ENCODE measurements around the gene TTC7B. TPM values are rescaled to one million over a fixed set of nuclear protein-coding genes. Genes with fewer than 3 reads are reported as not detected.

Gene TTC7B
- total RNA-seq, 1 donor from 2014 or later: 40.3 TPM

DNA sequence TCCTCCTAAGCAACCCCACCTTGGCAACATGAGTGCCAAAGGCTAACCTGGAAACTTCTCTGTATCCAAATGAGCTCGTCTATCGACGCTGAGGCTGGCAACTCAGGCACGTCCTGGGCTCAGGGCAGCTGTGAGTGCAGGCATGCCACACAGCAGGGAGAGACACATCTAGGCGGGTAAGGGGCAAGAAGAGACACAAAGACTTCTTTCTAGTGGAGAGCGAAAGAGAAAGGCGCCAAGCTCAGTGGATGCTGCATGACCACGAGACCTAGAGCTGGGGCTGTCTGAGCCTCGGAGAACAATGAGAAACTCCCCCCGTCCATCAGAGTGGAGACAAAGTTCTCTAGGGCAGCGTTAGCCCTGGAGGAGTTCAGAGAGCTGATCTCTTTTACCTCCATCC lies 249.0 kb downstream of the TTC7B start:
- Mint-ChIP-seq H3K36me3 (ENCODE audit: low read depth) (peaks cover 6% of the 10 kb centered on the region), H3K9me3 (ENCODE audit: low read depth) (no peaks in the 10 kb centered on the region), H3K27ac (ENCODE audit: unreplicated experiment) (no peak overlapping the region), H3K4me3 (ENCODE audit: unreplicated experiment) (no peak overlapping the region), H3K4me1 (ENCODE audit: low read depth) (peaks cover 3% of the 10 kb centered on the region), H3K27me3 (ENCODE audit: low read depth) (no peaks in the 10 kb centered on the region)
- TF ChIP-seq, protein P1, sequence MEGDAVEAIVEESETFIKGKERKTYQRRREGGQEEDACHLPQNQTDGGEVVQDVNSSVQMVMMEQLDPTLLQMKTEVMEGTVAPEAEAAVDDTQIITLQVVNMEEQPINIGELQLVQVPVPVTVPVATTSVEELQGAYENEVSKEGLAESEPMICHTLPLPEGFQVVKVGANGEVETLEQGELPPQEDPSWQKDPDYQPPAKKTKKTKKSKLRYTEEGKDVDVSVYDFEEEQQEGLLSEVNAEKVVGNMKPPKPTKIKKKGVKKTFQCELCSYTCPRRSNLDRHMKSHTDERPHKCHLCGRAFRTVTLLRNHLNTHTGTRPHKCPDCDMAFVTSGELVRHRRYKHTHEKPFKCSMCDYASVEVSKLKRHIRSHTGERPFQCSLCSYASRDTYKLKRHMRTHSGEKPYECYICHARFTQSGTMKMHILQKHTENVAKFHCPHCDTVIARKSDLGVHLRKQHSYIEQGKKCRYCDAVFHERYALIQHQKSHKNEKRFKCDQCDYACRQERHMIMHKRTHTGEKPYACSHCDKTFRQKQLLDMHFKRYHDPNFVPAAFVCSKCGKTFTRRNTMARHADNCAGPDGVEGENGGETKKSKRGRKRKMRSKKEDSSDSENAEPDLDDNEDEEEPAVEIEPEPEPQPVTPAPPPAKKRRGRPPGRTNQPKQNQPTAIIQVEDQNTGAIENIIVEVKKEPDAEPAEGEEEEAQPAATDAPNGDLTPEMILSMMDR (IDR thresholded peaks at IDR 0.05): no peak
- peak; percentile 35 for DNase-seq (ENCODE audit: low spot score)

DNA sequence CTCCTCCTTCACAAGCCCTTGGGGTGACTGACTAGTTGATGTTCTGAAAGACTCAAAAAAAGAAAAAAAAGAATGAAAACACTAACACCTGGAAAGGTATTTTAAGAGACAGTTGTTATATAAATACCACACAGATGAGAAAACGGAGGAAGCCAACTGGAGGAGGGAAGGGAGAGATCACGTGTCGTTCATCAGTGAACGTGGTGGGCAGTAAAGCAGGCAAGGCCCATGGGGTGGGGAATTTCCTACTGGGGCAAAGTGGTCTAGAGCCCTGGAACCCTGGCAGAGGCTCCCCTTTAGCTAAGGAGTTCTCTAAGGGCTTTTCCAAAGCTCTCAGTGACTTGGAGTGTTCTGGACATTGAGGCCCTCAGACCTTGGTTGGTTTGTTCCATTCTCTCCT lies 249.7 kb downstream of the TTC7B start:
- TF ChIP-seq, protein P1 (IDR thresholded peaks at IDR 0.05): no peak
- Mint-ChIP-seq H3K27ac (ENCODE audit: unreplicated experiment) (no peak overlapping the region), H3K27me3 (ENCODE audit: low read depth) (no peaks in the 10 kb centered on the region), H3K9me3 (ENCODE audit: low read depth) (no peaks in the 10 kb centered on the region), H3K4me1 (ENCODE audit: low read depth) (peaks cover 3% of the 10 kb centered on the region), H3K36me3 (ENCODE audit: low read depth) (peaks cover 4% of the 10 kb centered on the region), H3K4me3 (ENCODE audit: unreplicated experiment) (no peak overlapping the region)
- DNase-seq (ENCODE audit: low spot score): no peak

DNA sequence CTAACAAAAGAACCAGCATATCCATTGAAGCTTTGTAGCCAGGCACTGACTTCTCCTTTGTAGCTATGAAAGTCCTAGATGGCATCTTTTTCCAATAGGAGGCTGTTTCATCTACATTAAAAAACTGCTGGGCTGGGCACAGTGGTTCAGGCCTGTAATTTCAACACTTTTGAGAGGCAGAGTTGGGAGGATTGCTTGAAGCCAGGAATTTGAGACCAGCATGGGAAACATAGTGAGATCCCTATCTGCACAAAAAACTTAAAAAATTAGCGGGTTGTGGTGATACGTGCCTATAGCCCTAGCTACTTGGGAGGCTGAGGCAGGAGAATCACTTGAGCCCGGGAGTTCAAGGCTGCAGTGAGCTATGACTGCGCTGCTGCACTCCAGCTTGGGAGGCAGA lies 251.7 kb downstream of the TTC7B start:
- Mint-ChIP-seq H3K27me3 (ENCODE audit: low read depth) (no peaks in the 10 kb centered on the region), H3K27ac (ENCODE audit: unreplicated experiment) (no peak overlapping the region), H3K4me3 (ENCODE audit: unreplicated experiment) (no peak overlapping the region), H3K36me3 (ENCODE audit: low read depth) (peaks cover 4% of the 10 kb centered on the region), H3K4me1 (ENCODE audit: low read depth) (peaks cover 3% of the 10 kb centered on the region), H3K9me3 (ENCODE audit: low read depth) (no peaks in the 10 kb centered on the region)
- TF ChIP-seq, protein P1 (IDR thresholded peaks at IDR 0.05): no peak
- no peak for DNase-seq (ENCODE audit: low spot score)

DNA sequence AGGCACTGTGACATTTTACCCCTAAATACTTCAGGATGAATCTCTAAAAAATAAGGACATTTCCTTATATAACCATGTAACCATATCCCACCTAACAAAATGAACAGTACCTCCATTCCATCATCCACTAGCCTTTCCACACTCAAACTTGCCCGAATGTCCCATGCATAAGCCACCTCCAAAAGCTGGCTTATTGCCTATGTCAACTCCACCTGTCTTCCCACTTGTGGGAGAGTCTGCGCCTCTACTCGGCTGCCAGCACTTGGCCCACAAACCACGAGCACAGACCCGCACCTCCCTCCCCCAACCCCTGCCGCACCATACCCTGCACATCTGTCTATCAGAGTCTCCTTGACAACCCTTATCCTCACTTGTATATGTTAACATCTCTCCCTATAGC lies 253.6 kb downstream of the TTC7B start:
- Mint-ChIP-seq H3K9me3 (ENCODE audit: low read depth) (no peaks in the 10 kb centered on the region), H3K27ac (ENCODE audit: unreplicated experiment) (no peak overlapping the region), H3K4me1 (ENCODE audit: low read depth) (no peaks in the 10 kb centered on the region), H3K27me3 (ENCODE audit: low read depth) (no peaks in the 10 kb centered on the region), H3K36me3 (ENCODE audit: low read depth) (peaks cover 4% of the 10 kb centered on the region), H3K4me3 (ENCODE audit: unreplicated experiment) (no peak overlapping the region)
- no peak for DNase-seq (ENCODE audit: low spot score)
- TF ChIP-seq, protein P1 (IDR thresholded peaks at IDR 0.05): no peak

DNA sequence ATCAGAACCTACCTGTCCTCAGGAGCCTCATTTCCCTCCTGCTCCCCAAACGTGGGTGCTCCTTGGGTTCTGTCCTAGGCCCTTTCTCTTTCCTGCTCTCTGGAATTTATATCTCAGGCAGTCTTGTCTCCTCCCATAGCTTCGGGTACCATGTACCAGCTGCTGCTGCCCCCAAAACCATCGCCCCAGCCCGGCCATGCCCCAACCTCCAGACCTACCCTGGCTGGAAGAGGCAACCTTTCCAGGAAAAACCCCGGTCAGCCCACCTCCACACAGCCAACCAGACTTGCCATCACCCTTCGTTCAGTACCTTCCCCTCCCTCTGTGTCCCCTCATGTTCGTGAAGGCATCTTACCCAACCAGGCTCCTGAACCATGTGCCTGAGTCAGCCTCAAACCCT lies 254.3 kb downstream of the TTC7B start:
- no peak overlapping the region for H3K4me3 Mint-ChIP-seq (ENCODE audit: unreplicated experiment)
- peaks cover 2% of the 10 kb centered on the region for H3K36me3 Mint-ChIP-seq (ENCODE audit: low read depth)
- no peak for DNase-seq (ENCODE audit: low spot score)

More for the DNA sequence above, 254.3 kb downstream of the TTC7B start:
- TF ChIP-seq, protein P1 (IDR thresholded peaks at IDR 0.05): no peak
- Mint-ChIP-seq H3K27me3 (ENCODE audit: low read depth) (no peaks in the 10 kb centered on the region), H3K27ac (ENCODE audit: unreplicated experiment) (no peak overlapping the region), H3K9me3 (ENCODE audit: low read depth) (no peaks in the 10 kb centered on the region), H3K4me1 (ENCODE audit: low read depth) (no peaks in the 10 kb centered on the region)
